MM.1S (cell line): ENCODE data around the gene RGS17.

Source experiments
- DNase-seq: peaks from one replicate; pipeline ENCODE4 v3.0.0-alpha.2; 2015
- H2AFZ ChIP-seq: fragments of 300-600 bp; sonication (generic); 2 replicates; pipeline ENCODE4 v1.6.0; 2016; ENCODE audit warnings: antibody characterized with exemption, low read length
- H3F3A ChIP-seq: fragments of 300-600 bp; sonication (generic); 2 replicates; pipeline ENCODE4 v1.6.1; 2016; ENCODE audit warnings: mild to moderate bottlenecking, antibody characterized with exemption, low read length, moderate library complexity, mixed read lengths; ENCODE audit not compliant: insufficient read depth
- H3K27ac ChIP-seq: fragments of 300-600 bp; sonication (generic); 2 replicates; pipeline ENCODE4 v1.5.1; 2016; ENCODE audit warnings: mild to moderate bottlenecking, low read length
- H3K27me3 ChIP-seq: fragments of 300-600 bp; sonication (generic); replicated peaks from 2 replicates; pipeline ENCODE4 v1.6.0; 2016; ENCODE audit warnings: low read length; ENCODE audit not compliant: insufficient read depth
- H3K36me3 ChIP-seq: fragments of 300-600 bp; sonication (generic); replicated peaks from 2 replicates; pipeline ENCODE4 v1.6.1; 2016; ENCODE audit warnings: mild to moderate bottlenecking, low read length, mixed read lengths; ENCODE audit not compliant: insufficient read depth
- H3K4me1 ChIP-seq: fragments of 300-600 bp; sonication (generic); 2 replicates; pipeline ENCODE4 v1.6.1; 2016; ENCODE audit warnings: low read length, mixed read lengths
- H3K4me2 ChIP-seq: fragments of 300-600 bp; sonication (generic); 2 replicates; pipeline ENCODE4 v1.6.0; 2016; ENCODE audit warnings: low read depth, low read length
- H3K4me3 ChIP-seq: fragments of 300-600 bp; sonication (generic); 2 replicates; pipeline ENCODE4 v1.5.1; 2016; ENCODE audit warnings: low read length, mixed read lengths
- H3K79me2 ChIP-seq: fragments of 300-600 bp; sonication (generic); 2 replicates; pipeline ENCODE4 v1.6.1; 2016; ENCODE audit warnings: mixed run types, low read length, mixed read lengths
- H3K9ac ChIP-seq: fragments of 300-600 bp; sonication (generic); 2 replicates; pipeline ENCODE4 v1.6.1; 2016; ENCODE audit warnings: low read length, mixed read lengths
- H3K9me2 ChIP-seq: fragments of 300-600 bp; sonication (generic); replicated peaks from 2 replicates; pipeline ENCODE4 v1.6.1; 2016; ENCODE audit warnings: mild to moderate bottlenecking, low read length, mixed read lengths; ENCODE audit not compliant: insufficient read depth
- H3K9me3 ChIP-seq: fragments of 300-600 bp; sonication (generic); replicated peaks from 2 replicates; pipeline ENCODE4 v1.6.1; 2016; ENCODE audit warnings: mild to moderate bottlenecking, low read length, mixed read lengths; ENCODE audit not compliant: insufficient read depth
- H4K20me1 ChIP-seq: fragments of 300-600 bp; sonication (generic); 2 replicates; pipeline ENCODE4 v1.6.1; 2016; ENCODE audit warnings: mild to moderate bottlenecking, low read length, moderate library complexity, mixed read lengths; ENCODE audit not compliant: insufficient read depth
- CTCF ChIP-seq: fragments of 300-600 bp; sonication (generic); IDR thresholded peaks from 2 replicates; pipeline ENCODE4 v1.5.1; 2016; ENCODE audit warnings: antibody characterized with exemption, low read length, mixed read lengths
- EZH2 ChIP-seq: fragments of 300-600 bp; sonication (generic); optimal IDR thresholded peaks from 2 replicates; pipeline ENCODE3; 2017; ENCODE audit warnings: low read depth, mild to moderate bottlenecking, antibody characterized with exemption, low read length, mixed read lengths
- EZH2phosphoT487 ChIP-seq: fragments of 300-600 bp; sonication (generic); IDR thresholded peaks from 2 replicates; pipeline ENCODE4 v1.6.1; 2018; ENCODE audit warnings: antibody characterized with exemption, low read length

RGS17 gene

GRCh38 chr6:153048631-153049030, 82.5 kb downstream of the RGS17 start:
- Histone ChIP-seq H3K27ac (no peak overlapping the region), H3K9ac (no peak overlapping the region), H4K20me1 (no peaks in the 10 kb centered on the region), H3K4me2 (no peak overlapping the region), H3K9me3 (no peaks in the 10 kb centered on the region), H3K4me1 (no peaks in the 10 kb centered on the region), H3K27me3 (no peaks in the 10 kb centered on the region), H3K36me3 (no peaks in the 10 kb centered on the region), H3K4me3 (no peak overlapping the region), H3F3A (no peaks in the 10 kb centered on the region), H3K9me2 (no peaks in the 10 kb centered on the region), H2AFZ (no peak overlapping the region), H3K79me2 (no peaks in the 10 kb centered on the region)
- DNase-seq: no peak
- TF ChIP-seq EZH2phosphoT487 (no peak), EZH2 (no peak), CTCF (no peak)

GRCh38 chr6:153047386-153047785, 83.7 kb downstream of the RGS17 start:
- no peak for TF ChIP-seq EZH2phosphoT487
- TF ChIP-seq EZH2: no peak
- no peak for TF ChIP-seq CTCF
- H3K36me3 ChIP-seq: no peaks in the 10 kb centered on the region
- DNase-seq: no peak
- H3K27ac ChIP-seq: no peak overlapping the region
- H2AFZ ChIP-seq: no peak overlapping the region
- no peak overlapping the region for H3K4me2 ChIP-seq
- no peaks in the 10 kb centered on the region for H4K20me1 ChIP-seq
- H3K4me1 ChIP-seq: no peaks in the 10 kb centered on the region
- H3K9ac ChIP-seq: no peak overlapping the region
- no peaks in the 10 kb centered on the region for H3K9me2 ChIP-seq
- no peak overlapping the region for H3K4me3 ChIP-seq
- H3K27me3 ChIP-seq: no peaks in the 10 kb centered on the region
- H3K79me2 ChIP-seq: no peaks in the 10 kb centered on the region
- no peaks in the 10 kb centered on the region for H3K9me3 ChIP-seq
- no peaks in the 10 kb centered on the region for H3F3A ChIP-seq

- no peaks in the 10 kb centered on the region for H3K79me2 ChIP-seq
- DNase-seq: no peak
- H3K27me3 ChIP-seq: no peaks in the 10 kb centered on the region
- H3K4me1 ChIP-seq: no peaks in the 10 kb centered on the region
- no peaks in the 10 kb centered on the region for H3K9me2 ChIP-seq
- no peak overlapping the region for H3K4me2 ChIP-seq
- no peak overlapping the region for H3K4me3 ChIP-seq
- no peaks in the 10 kb centered on the region for H3K9me3 ChIP-seq
- H3K9ac ChIP-seq: no peak overlapping the region
- H3F3A ChIP-seq: no peaks in the 10 kb centered on the region
- no peaks in the 10 kb centered on the region for H3K36me3 ChIP-seq
- no peak for TF ChIP-seq EZH2
- no peak for TF ChIP-seq CTCF
- TF ChIP-seq EZH2phosphoT487: no peak
- H2AFZ ChIP-seq: no peak overlapping the region
- H3K27ac ChIP-seq: no peak overlapping the region
- H4K20me1 ChIP-seq: no peaks in the 10 kb centered on the region
Measured at GRCh38 chr6:153045271-153045670, 85.8 kb downstream of the RGS17 start.
